HAP-1 (cell line): Measurements from ENCODE around the gene PGAP3.
"Not testable (repeated sequence)": the region's sequence is repeated elsewhere in the genome, so short reads cannot be mapped to it uniquely, and the experiment has no call there.

Experiments
- DNase-seq, 2 experiments: peaks; one replicate each; pipeline ENCODE4 v3.0.0-alpha.2; 2016 to 2020; ENCODE audit warnings: low spot score in 2 of 2
- H3K27me3 ChIP-seq: fragments of 250-450 bp; sonication (Bioruptor Pico); 2 replicates; pipeline ENCODE4 v1.5.1; 2020; ENCODE audit warnings: low read depth, mild to moderate bottlenecking, moderate library complexity
- H3K36me3 ChIP-seq: fragments of 250-450 bp; sonication (Bioruptor Pico); replicated peaks from 2 replicates; pipeline ENCODE4 v1.5.1; 2020; ENCODE audit warnings: mild to moderate bottlenecking
- H3K4me1 ChIP-seq: fragments of 250-450 bp; sonication (Bioruptor Pico); 2 replicates; pipeline ENCODE4 v1.5.1; 2020; ENCODE audit warnings: mild to moderate bottlenecking
- H3K4me3 ChIP-seq: fragments of 250-450 bp; sonication (Bioruptor Pico); 2 replicates; pipeline ENCODE4 v1.5.1; 2020; ENCODE audit warnings: mild to moderate bottlenecking, moderate library complexity
- H3K9me3 ChIP-seq: fragments of 250-450 bp; sonication (Bioruptor Pico); 2 replicates; pipeline ENCODE4 v1.5.1; 2020; ENCODE audit warnings: mild to moderate bottlenecking, moderate library complexity
- in situ Hi-C: fragments of 300-500 bp; cut with MboI; formaldehyde crosslinking; loops from 3 replicates; pipeline ENCODE4 v1.14.3; 2020; ENCODE audit warnings: low sequenced_read_pairs, inconsistent platforms, mixed read lengths

PGAP3 gene, protein sequence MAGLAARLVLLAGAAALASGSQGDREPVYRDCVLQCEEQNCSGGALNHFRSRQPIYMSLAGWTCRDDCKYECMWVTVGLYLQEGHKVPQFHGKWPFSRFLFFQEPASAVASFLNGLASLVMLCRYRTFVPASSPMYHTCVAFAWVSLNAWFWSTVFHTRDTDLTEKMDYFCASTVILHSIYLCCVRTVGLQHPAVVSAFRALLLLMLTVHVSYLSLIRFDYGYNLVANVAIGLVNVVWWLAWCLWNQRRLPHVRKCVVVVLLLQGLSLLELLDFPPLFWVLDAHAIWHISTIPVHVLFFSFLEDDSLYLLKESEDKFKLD

DNA sequence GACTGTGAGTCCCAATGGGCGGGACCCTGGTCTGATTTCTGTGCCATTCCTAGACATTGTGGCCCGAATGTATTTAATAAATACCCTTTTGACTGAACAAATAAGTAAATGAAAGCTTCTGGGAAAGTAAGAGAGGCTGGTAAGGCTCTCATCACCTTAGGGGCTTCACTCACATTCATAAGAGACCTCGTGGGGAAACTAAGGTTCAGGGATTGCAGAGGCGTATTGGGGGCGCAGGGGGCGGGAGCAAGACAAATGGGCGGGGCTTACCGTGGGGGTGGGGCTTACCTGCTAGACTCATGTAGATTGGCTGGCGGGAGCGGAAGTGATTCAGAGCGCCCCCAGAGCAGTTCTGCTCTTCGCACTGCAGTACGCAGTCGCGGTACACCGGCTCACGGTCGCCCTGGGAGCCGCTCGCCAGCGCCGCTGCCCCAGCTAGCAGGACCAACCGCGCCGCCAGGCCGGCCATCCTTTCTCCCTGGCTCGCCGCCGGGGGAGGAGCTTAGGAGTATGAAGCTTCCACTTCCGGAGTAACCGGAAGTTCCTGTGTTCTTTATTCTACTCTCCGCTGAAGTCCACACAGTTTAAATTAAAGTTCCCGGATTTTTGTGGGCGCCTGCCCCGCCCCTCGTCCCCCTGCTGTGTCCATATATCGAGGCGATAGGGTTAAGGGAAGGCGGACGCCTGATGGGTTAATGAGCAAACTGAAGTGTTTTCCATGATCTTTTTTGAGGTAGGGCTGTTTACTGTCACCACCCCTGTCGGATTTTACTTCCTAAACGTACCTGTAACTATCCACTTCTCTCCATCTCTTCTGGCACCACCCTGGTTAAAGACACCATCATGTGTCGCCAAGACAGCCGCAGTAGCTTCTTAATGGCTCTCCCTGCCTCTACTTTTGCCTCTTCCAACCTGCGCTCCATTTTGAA is at the start of gene PGAP3:
Gene PGAP3 (minus strand): TSS at position 512 of the 929 bp plus-strand sequence. CDS start 43 bp downstream, at position 469.
- H3K4me3 ChIP-seq = peak within 1 kb of the TSS; percentile 57
- in situ Hi-C loops = no loop called here

DNA sequence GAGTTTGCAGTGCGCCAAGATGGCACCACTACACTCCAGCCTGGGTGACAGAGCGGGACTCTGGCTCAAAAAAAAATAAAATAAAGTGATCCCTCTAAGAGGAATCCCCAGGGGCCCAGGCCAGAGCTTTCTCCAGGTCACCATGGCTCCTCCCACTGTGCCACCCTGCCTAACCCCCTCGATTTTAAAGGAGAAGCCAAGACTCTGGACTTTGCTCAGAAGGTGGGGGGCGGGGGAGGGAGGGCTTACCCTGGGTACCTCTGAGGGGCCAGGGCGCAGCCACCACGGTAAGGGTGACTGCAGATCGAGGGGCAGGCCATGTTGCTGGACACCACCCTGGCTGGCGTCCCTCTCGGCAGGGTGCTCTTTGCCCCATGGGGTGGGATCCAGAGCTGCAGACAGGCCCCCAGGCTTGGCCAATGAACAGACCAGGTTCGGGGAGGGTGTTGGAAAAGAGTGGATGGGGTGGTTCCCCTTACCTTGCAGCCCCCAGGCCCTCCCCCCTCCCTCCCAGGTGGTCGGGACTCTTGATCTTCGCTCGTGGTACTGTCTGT is 49.4 kb upstream of the PGAP3 start:
- Histone ChIP-seq H3K36me3 (no peaks in the 10 kb centered on the region), H3K27me3 (no peaks in the 10 kb centered on the region), H3K9me3 (no peaks in the 10 kb centered on the region), H3K4me1 (no peaks in the 10 kb centered on the region), H3K4me3 (no peak overlapping the region)
- in situ Hi-C loops = no loop called here
- no peak for DNase-seq

More for the DNA sequence above, at the start of gene PGAP3:
- H3K4me1 ChIP-seq = peaks cover 6% of the 10 kb centered on the region
- H3K27me3 ChIP-seq = no peaks in the 10 kb centered on the region
- H3K9me3 ChIP-seq = no peaks in the 10 kb centered on the region
- DNase-seq = peak; percentile 86 to 94
- no peaks in the 10 kb centered on the region for H3K36me3 ChIP-seq

DNA sequence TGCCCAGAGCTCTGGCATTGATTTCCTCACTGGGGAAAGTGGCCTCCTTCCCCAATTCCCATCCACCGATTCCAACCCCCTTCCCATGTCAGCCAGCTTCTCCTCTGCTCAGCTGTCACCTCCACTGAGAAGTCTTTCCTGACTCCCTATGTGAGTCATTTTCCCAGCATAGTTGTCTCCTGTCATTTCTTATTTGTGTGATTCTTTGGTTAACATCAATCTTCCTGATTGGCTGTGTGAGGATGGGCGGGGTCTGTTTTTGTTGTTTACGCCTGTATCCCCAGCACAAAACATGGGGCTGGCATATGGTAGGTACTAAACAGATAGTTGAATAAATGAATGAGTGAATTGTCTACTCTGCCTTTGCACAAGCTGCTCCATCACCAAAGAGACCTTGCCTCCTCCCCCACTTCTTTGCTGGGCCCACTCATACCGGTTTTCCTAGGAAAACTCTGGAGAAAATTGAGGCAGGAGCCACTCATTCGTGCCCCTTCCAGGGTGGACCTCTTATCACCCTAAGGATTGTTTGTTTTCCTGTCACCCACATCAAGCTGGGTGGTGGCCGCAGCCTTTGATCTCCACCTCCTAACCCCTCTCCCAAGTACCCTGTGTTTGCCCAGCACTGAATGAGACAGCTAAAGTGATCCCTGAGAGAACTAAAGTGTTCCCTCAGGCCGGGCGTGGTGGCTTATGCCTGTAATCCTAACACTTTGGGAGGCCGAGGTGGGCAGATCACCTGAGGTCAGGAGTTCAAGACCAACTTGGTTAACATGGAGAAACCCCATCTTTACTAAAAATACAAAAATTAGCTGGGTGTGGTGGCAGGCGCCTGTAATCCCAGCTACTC is 48.7 kb upstream of the PGAP3 start:
- no peaks in the 10 kb centered on the region for H3K27me3 ChIP-seq
- no peak overlapping the region for H3K4me3 ChIP-seq
- H3K36me3 ChIP-seq = no peaks in the 10 kb centered on the region
- in situ Hi-C loops = no loop called here
- no peaks in the 10 kb centered on the region for H3K4me1 ChIP-seq
- no peaks in the 10 kb centered on the region for H3K9me3 ChIP-seq
- DNase-seq = no peak

DNA sequence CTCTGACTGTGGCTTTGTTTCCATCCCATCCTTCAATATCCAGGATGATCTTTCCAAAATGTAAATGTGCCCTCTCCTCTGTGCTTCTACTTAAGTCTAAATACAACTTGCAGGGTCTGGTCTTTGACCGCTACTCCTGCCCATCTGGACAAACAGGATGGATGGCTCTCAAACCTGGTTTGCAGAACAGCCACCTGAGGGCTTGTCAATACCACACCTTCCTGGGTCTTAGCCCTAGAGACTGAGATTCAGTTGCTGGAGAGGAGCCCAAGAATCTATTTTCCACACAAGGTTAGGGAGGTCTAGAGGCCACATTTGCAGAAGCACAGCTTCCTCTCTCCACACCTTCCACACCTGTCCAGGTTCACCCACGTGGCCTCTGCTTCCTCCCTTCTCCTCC is 48.0 kb upstream of the PGAP3 start:
- no peak overlapping the region for H3K4me3 ChIP-seq
- no peaks in the 10 kb centered on the region for H3K4me1 ChIP-seq
- H3K36me3 ChIP-seq = no peaks in the 10 kb centered on the region
- H3K27me3 ChIP-seq = no peaks in the 10 kb centered on the region
- DNase-seq = no peak
- no peaks in the 10 kb centered on the region for H3K9me3 ChIP-seq
- in situ Hi-C loops = no loop called here

DNA sequence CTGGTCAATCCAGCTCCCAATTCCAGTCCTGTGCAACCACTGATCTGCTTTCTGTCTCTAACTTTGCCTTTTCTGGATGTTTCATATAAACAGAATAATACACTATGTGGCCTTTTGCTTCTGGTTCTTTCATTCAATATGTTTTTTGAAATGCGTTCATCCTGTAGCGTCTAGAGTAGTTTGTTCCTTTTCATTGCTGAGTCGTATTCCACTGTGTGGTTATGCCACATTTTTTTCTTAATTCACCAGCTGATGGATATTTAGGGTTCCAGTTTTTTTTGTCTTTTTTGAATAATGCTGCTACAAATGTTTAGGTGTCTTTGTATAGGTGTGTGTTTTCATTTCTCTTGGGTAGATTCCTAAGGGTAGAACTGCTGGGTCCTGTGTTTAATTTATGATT is 44.7 kb upstream of the PGAP3 start:
- no peak for DNase-seq
- Histone ChIP-seq H3K9me3 (no peaks in the 10 kb centered on the region), H3K27me3 (no peaks in the 10 kb centered on the region), H3K4me1 (peaks cover 5% of the 10 kb centered on the region; the same call in 1 of the 2 replicates), H3K36me3 (peaks cover 11% of the 10 kb centered on the region), H3K4me3 (no peak overlapping the region)
- in situ Hi-C loops = no loop called here

DNA sequence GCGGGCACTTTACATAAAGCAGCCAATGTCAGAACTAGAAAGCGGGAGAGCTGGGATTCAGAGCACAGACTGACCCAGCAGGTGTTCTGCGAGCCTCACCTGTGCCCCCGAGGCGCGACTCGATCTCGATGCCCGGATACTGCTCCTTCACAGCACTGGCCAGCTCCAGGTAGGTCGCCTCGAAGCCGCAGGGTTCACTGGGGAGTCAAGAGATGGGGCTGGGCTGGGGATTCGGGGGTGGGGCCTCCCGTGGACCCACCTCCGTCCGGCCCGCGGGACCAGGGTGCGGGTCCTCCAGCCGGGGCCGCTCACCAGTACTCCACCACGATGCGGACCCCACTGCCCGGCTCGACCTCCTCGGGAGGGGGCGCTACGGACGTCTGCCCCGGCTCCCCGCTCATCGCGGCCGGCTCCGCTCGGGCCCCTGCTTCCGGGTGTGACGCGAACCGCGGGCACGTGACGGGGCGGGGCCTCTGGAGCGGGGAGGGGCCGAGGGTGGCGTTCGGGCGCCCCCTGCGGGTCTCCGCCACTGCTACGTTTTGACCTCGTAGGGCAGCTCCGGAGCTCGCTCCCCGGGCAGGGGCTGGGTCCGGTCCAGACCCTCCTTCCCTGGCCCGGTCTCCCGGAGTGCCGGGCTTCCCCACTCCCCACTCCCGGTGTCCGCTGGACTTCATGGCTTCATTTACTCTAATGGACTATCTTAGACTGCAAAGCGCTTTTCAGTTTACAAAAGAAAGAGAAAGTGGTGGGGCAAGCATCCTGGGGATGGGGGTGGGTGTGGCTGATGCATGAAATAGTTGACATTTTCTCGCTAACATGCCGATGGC is 42.5 kb upstream of the PGAP3 start, which contains the start of gene MIEN1:
Gene MIEN1 (minus strand): TSS at position 438 of the 827 bp plus-strand sequence. CDS start 37 bp downstream, at position 401.
- Histone ChIP-seq H3K4me3 (peak within 1 kb of the TSS; percentile 82), H3K27me3 (no peaks in the 10 kb centered on the region), H3K9me3 (no peaks in the 10 kb centered on the region), H3K4me1 (peaks cover 5% of the 10 kb centered on the region; the same call in 1 of the 2 replicates), H3K36me3 (peaks cover 11% of the 10 kb centered on the region)
- in situ Hi-C loops = no loop called here
- peak; percentile 71 to 94 for DNase-seq

DNA sequence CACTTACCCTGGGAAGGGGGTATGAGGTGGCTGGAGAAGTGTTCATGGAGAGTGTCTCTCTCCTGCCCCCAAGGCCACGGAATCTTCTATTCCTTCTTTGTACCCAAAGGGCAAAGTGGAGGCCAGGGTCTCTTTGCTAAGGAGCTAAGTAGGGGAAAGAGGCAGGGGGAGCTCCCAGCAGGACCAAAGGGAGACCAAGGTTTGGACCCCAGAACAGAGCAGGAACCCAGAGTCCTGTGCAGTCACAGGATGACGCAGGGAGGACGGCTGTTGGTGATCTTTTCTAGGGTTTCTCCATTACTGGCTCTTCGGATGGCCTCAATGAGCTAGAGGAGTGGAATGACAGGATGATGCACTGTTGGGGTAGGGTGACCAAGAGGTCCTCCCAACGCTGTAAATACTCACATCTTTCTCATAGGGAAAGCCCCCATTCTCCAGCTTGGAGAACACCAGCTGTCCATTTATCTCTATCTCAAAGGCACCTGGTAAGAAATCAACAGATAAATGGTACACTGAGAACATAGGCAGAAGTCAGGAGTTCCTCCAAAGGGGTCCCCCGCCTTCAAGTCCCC is 41.5 kb upstream of the PGAP3 start:
- Histone ChIP-seq H3K27me3 (no peaks in the 10 kb centered on the region), H3K36me3 (peaks cover 11% of the 10 kb centered on the region), H3K9me3 (no peaks in the 10 kb centered on the region), H3K4me3 (peak overlapping the region; percentile 82), H3K4me1 (peaks cover 5% of the 10 kb centered on the region; the same call in 1 of the 2 replicates)
- no peak for DNase-seq
- in situ Hi-C loops = no loop called here

DNA sequence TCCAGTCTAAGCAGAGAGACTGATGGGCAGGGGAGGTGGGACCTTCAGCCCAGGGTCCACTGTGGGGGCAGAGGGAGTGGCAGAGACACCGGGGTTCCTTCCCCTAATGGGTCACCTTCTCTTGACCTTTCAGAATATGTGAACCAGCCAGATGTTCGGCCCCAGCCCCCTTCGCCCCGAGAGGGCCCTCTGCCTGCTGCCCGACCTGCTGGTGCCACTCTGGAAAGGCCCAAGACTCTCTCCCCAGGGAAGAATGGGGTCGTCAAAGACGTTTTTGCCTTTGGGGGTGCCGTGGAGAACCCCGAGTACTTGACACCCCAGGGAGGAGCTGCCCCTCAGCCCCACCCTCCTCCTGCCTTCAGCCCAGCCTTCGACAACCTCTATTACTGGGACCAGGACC is 39.7 kb upstream of the PGAP3 start:
- Histone ChIP-seq H3K36me3 (peaks cover 11% of the 10 kb centered on the region), H3K27me3 (no peaks in the 10 kb centered on the region), H3K9me3 (no peaks in the 10 kb centered on the region), H3K4me3 (no peak overlapping the region), H3K4me1 (peaks cover 5% of the 10 kb centered on the region; the same call in 1 of the 2 replicates)
- in situ Hi-C loops = no loop called here
- DNase-seq = no peak

DNA sequence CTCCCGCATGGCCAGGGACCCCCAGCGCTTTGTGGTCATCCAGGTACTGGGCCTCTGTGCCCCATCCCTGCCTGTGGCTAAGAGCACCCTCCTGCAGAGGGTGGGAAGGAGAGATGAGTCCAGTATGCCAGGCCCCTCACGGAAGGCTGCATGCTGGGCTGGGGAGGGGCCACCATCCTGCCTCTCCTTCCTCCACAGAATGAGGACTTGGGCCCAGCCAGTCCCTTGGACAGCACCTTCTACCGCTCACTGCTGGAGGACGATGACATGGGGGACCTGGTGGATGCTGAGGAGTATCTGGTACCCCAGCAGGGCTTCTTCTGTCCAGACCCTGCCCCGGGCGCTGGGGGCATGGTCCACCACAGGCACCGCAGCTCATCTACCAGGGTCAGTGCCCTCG is 38.8 kb upstream of the PGAP3 start:
- Histone ChIP-seq H3K9me3 (no peaks in the 10 kb centered on the region), H3K36me3 (peaks cover 11% of the 10 kb centered on the region), H3K4me1 (peaks cover 5% of the 10 kb centered on the region; the same call in 1 of the 2 replicates), H3K27me3 (no peaks in the 10 kb centered on the region), H3K4me3 (no peak overlapping the region)
- no peak for DNase-seq
- in situ Hi-C loops = no loop called here

DNA sequence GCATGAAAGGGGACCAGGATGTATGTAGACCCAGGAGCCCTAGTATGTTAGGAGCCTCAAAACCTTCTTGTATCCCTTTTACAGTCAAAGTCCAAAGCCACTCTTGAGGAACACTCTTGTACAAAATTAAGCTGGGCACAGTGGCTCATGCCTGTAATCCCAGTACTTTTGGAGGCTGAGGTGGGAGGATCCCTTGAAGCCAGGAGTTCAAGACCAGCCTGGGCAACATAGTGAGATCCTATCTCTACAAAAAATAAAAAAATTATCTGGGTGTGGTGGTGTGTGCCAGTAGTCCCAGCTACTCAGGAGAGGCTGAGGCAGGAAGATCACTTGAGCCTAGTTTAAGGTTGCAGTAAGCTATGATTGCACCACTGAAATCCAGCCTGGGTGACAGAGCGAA is 38.1 kb upstream of the PGAP3 start:
- DNase-seq, H3K4me1 ChIP-seq, H3K27me3 ChIP-seq, H3K9me3 ChIP-seq, in situ Hi-C loops, H3K4me3 ChIP-seq: not testable (repeated sequence)
- peaks cover 11% of the 10 kb centered on the region for H3K36me3 ChIP-seq

DNA sequence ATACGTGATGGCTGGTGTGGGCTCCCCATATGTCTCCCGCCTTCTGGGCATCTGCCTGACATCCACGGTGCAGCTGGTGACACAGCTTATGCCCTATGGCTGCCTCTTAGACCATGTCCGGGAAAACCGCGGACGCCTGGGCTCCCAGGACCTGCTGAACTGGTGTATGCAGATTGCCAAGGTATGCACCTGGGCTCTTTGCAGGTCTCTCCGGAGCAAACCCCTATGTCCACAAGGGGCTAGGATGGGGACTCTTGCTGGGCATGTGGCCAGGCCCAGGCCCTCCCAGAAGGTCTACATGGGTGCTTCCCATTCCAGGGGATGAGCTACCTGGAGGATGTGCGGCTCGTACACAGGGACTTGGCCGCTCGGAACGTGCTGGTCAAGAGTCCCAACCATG is 36.9 kb upstream of the PGAP3 start:
- no peaks in the 10 kb centered on the region for H3K27me3 ChIP-seq
- no peak overlapping the region for H3K4me3 ChIP-seq
- in situ Hi-C loops = no loop called here
- peaks cover 11% of the 10 kb centered on the region for H3K36me3 ChIP-seq
- no peak for DNase-seq
- peaks cover 5% of the 10 kb centered on the region; the same call in 1 of the 2 replicates for H3K4me1 ChIP-seq
- H3K9me3 ChIP-seq = no peaks in the 10 kb centered on the region
